Stomach (tissue), 19 donors: ENCODE measurements around the gene HPCAL4. TPM values are rescaled to one million over a fixed set of nuclear protein-coding genes. Genes with fewer than 3 reads are reported as not detected.
A peak's percentile ranks its signal among the peaks of the same experiment; 100 is the strongest.

Source experiments
- DNase-seq, 2 donors: peaks; one replicate each; pipeline versions ENCODE4 v3.0.0 to v3.0.0-alpha.2; 2013 to 2019
- H3K27ac ChIP-seq, 5 donors: fragments of 200-600 bp in 4 of 5; sonication (generic) in 4 of 5; one replicate each; pipeline ENCODE4 v1.5.1; 2013 to 2019; ENCODE audit warnings: mild to moderate bottlenecking in 1 of 5, moderate library complexity in 1 of 5
- H3K27me3 ChIP-seq, 3 donors: fragments of 200-600 bp; sonication (generic); one replicate each; pipeline ENCODE4 v1.5.1; 2017 to 2019; ENCODE audit warnings: mixed run types in 1 of 3
- H3K36me3 ChIP-seq, 4 donors: fragments of 200-600 bp; sonication (generic); 1 replicate in 3 of 4; 2 replicates in 1 of 4; pipeline ENCODE4 v1.5.1; 2016 to 2019
- H3K4me1 ChIP-seq, 4 donors: fragments of 200-600 bp; sonication (generic); one replicate each; pipeline ENCODE4 v1.5.1; 2016 to 2019
- H3K4me3 ChIP-seq, 4 donors: fragments of 200-600 bp; sonication (generic) in 3 of 4; one replicate each; pipeline ENCODE4 v1.5.1; 2016 to 2019; ENCODE audit warnings: mild to moderate bottlenecking in 1 of 4
- H3K9me3 ChIP-seq, 4 donors: fragments of 200-600 bp; sonication (generic); one replicate each; pipeline ENCODE4 v1.5.1; 2016 to 2019
- EP300 ChIP-seq: sonication (generic); formaldehyde crosslinking; IDR thresholded peaks from one replicate; pipeline ENCODE4 v1.6.1; 2017; ENCODE audit warnings: antibody characterized with exemption
- POLR2A ChIP-seq, 4 donors: fragments of 450-650 bp; IDR thresholded peaks; one replicate each; pipeline ENCODE4 v1.6.1; 2016; ENCODE audit warnings: antibody characterized with exemption in 4 of 4, control low read depth in 2 of 4, mild to moderate bottlenecking in 1 of 4, moderate library complexity in 1 of 4
- POLR2AphosphoS5 ChIP-seq, 3 donors: sonication (generic); formaldehyde crosslinking; IDR thresholded peaks; one replicate each; pipeline ENCODE4 v1.6.1; 2016; ENCODE audit warnings: antibody characterized with exemption in 3 of 3
- WGBS, 5 donors: extraction: QIAGEN DNeasy Blood & Tissue Kit in 3 of 5; methylation state at CpG; one replicate each; pipeline versions ENCODE4 v1.1.5 to v1.1.7; 2013 to 2018; 5-methylcytosine and 5-hydroxymethylcytosine counted together
- intact Hi-C: fragments of 100-400 bp; cut with DNase I; formaldehyde crosslinking; loops from one replicate; pipeline ENCODE4 v1.15.1; 2023; ENCODE audit warnings: low total_unique reads
- long read RNA-seq, 10 donors: transcript quantifications; one replicate each; lab custom pipeline, GENCODE V29; 2026
- polyA plus RNA-seq, 3 donors: library from polyadenylated mRNA; stranded (reverse); fragments of 200-250 nt; gene quantifications; one replicate each; pipeline ENCODE4 v1.2.3, GENCODE V29; 2013
- total RNA-seq, 5 donors: library from RNA; depleted of rRNA; stranded (reverse); fragments of >200 nt; gene quantifications; one replicate each; pipeline versions ENCODE4 v1.1.0 to v1.2.3, GENCODE V29; 2014 to 2016
- TF ChIP-seq, protein P1 (sequence below), 7 experiments: fragments of 450-650 bp in 4 of 7; fragments of 200-600 bp in 3 of 7; sonication (generic) in 3 of 7; IDR thresholded peaks; one replicate each; pipeline ENCODE4 v1.5.1; 2016 to 2019; ENCODE audit warnings: antibody characterized with exemption in 7 of 7, control low read depth in 2 of 7, mild to moderate bottlenecking in 1 of 7
- donor health status: healthy with polysubstance abuse.
- donor health status: Bipolar disorder and iron deficiency.
- donor health status: healthy.

The HPCAL4 gene
- total RNA-seq (1 to 10 TPM in 1 of 5 donors, under 1 TPM in 1, not detected in 3; 0.14 to 1.5 TPM), polyA plus RNA-seq (under 1 TPM; 0.06 to 0.15 (median 0.15) TPM)
- long read RNA-seq, donor 1, full-length matches to known transcripts = 1 of 1 reads
- long read RNA-seq, donor 1, partial matches to known transcripts = 0 of 1 reads
- long read RNA-seq, donor 1, other reads (novel, unspliced or antisense) = 0 of 1 reads
- long read RNA-seq, donor 2, full-length matches to known transcripts = 1 of 1 reads
- long read RNA-seq, donor 2, partial matches to known transcripts = 0 of 1 reads
- long read RNA-seq, donor 2, other reads (novel, unspliced or antisense) = 0 of 1 reads
- long read RNA-seq, donor 3, full-length matches to known transcripts = 1 of 1 reads
- long read RNA-seq, donor 3, partial matches to known transcripts = 0 of 1 reads
- long read RNA-seq, donor 3, other reads (novel, unspliced or antisense) = 0 of 1 reads
- long read RNA-seq, donor 4 = 0 reads
- long read RNA-seq, donor 5 = 0 reads
- long read RNA-seq, donor 6 = 0 reads
- long read RNA-seq, donor 7, full-length matches to known transcripts = 2 of 2 reads
- long read RNA-seq, donor 7, partial matches to known transcripts = 0 of 2 reads
- long read RNA-seq, donor 7, other reads (novel, unspliced or antisense) = 0 of 2 reads
- long read RNA-seq, donor 8 = 0 reads
- long read RNA-seq, donor 9, full-length matches to known transcripts = 1 of 1 reads
- long read RNA-seq, donor 9, partial matches to known transcripts = 0 of 1 reads
- long read RNA-seq, donor 9, other reads (novel, unspliced or antisense) = 0 of 1 reads
- long read RNA-seq, donor 10 = 0 reads

DNA sequence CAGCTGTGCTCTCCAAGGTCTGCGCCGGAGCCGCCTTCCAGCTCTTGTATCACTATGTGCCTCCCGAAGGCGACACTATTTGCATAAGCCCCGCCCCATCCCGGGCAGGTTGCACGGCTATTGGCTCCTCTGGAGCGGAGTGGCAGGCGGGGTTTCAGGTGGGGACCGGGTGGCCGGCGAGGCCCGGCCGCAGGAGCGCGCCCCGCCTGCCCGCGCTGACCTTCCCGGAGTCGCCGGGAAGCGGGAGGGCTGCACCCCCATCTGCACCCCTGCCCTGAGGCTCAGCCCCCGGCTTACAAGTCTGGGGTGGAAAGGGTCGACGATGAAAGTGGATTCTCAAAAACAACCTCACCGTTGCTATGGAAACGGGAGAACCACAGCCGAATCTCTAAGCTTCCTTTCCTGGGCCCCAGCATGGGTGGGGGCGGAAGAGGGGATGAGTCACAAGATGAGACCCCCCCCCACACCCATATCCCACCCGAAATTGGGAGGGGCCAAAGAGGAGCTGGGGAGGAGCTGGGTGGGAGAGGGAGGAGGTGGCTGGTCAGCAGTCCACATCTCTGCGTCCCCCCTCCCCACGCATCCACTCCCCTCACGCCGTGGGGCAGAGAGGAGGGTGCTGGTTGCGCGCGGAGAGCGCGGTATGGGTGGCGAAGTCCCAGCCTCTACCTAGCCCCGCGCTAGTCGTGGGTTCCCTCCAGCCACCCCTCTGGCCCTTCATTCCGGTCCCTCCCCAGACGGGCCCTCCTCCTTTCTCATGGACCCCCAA lies at the start of gene HPCAL4:
TSS of gene HPCAL4 (minus strand) at position 51 of the 769 bp plus-strand sequence. CDS start 6,830 bp downstream, outside the sequence.
- WGBS, 5 donors = 1 to 10% (median 3%) methylated on average over 23 to 47 of the region's 47 CpGs
- intact Hi-C loops = no loop called here
- Histone ChIP-seq H3K4me1 (peaks cover 18 to 24% (median 21%) of the 10 kb centered on the region in 4 donors), H3K27me3 (peaks cover 0 to 86% (median 55%) of the 10 kb centered on the region in 3 donors), H3K9me3 (no peaks in the 10 kb centered on the region), H3K27ac (peak within 1 kb of the TSS in 2 of 5 donors; percentile 26 to 33), H3K4me3 (peak within 1 kb of the TSS; percentile 39 to 54 (median 46)), H3K36me3 (no peaks in the 10 kb centered on the region)
- peak in 1 of 3 donors; percentile 46 for TF ChIP-seq POLR2AphosphoS5 (IDR thresholded peaks at IDR 0.05)
- TF ChIP-seq EP300 = no peak
- TF ChIP-seq POLR2A (IDR thresholded peaks at IDR 0.05) = no peak
- TF ChIP-seq, protein P1, sequence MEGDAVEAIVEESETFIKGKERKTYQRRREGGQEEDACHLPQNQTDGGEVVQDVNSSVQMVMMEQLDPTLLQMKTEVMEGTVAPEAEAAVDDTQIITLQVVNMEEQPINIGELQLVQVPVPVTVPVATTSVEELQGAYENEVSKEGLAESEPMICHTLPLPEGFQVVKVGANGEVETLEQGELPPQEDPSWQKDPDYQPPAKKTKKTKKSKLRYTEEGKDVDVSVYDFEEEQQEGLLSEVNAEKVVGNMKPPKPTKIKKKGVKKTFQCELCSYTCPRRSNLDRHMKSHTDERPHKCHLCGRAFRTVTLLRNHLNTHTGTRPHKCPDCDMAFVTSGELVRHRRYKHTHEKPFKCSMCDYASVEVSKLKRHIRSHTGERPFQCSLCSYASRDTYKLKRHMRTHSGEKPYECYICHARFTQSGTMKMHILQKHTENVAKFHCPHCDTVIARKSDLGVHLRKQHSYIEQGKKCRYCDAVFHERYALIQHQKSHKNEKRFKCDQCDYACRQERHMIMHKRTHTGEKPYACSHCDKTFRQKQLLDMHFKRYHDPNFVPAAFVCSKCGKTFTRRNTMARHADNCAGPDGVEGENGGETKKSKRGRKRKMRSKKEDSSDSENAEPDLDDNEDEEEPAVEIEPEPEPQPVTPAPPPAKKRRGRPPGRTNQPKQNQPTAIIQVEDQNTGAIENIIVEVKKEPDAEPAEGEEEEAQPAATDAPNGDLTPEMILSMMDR (IDR thresholded peaks at IDR 0.05) = no peak
- peak; percentile 96 for DNase-seq

DNA sequence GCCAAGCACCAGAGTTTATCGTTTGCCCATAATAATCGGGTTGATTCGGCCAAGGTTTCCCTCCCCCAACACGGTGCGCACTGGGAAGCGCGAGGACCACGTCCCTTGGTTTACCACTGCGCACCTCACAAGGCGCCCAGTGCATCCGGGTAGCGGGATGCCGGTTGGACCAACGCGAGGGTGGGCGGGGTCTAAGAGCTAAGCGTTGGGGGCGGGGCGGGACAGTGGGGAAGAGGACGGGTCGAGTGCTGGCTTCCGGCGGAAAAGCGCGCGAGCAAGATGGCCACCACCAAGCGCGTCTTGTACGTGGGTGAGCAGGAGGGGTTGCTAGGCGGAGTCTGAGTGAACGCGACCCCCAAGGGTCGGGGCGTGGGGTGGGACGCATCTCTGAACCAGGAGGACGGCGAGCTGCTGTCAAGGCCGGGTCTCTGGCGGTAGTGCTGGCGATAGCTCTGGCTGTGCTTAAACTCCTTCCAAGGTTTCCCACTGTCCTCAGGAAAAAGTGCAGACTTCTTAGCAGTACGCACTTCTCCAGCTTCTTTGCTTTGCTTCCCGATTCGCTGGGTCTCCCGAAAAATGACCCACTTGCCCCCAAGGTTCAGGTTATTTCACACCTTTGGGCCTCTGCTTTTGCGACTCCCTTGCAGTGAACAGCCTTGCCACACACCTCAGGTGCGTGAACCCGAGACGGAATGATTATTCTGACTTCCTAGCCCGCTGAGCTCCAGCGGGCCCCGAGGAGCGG lies 47.6 kb upstream of the HPCAL4 start, which contains the start of gene PPIE:
TSS of gene PPIE (plus strand) at position 261 of the 745 bp plus-strand sequence. CDS start at position 280, 19 bp downstream.
- 0 to 2% (median 1%) methylated on average over 26 to 52 of the region's 52 CpGs for WGBS, 5 donors
- intact Hi-C loops = no loop called here

DNA sequence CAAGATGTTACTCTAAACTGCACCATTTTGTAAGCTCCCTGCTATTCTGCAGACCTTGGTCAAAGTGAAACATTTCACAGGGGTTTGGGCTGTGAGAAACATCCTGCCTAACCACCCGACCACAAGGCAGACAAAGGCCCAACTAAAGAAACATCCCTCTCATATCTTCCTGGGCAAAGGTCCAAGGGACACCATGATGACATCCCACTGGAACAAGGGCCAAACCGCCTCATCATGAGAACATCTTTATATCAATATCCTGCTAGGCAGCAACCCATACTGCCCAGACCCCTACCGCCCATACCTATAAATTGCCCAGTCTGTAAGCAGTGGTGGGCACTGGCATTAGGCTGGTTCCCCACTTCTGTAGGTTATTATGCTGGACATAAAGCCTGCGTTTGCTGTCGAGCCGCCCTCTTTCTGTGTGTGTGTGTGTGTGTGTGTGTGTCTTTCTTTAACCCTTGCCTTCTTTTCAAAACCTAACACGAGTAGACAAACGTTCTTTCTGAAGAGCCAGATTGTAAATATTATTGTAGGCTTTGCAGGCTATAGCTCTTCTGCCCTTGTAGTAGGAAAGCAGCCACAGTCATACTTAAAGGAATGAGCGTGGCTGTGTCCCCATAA lies 46.4 kb upstream of the HPCAL4 start:
- Histone ChIP-seq H3K27ac (no peak overlapping the region), H3K27me3 (peaks cover 0 to 39% (median 3%) of the 10 kb centered on the region in 3 donors), H3K4me1 (peaks cover 7 to 32% (median 22%) of the 10 kb centered on the region in 4 donors), H3K9me3 (no peaks in the 10 kb centered on the region), H3K4me3 (no peak overlapping the region), H3K36me3 (peaks cover 19 to 28% (median 27%) of the 10 kb centered on the region in 4 donors)
- WGBS, 5 donors = 75 to 78% (median 77%) methylated on average over 9 of the region's 9 CpGs
- TF ChIP-seq EP300 (no peak), POLR2A (IDR thresholded peaks at IDR 0.05) (no peak), POLR2AphosphoS5 (IDR thresholded peaks at IDR 0.05) (no peak)
- TF ChIP-seq, protein P1 (IDR thresholded peaks at IDR 0.05) = no peak
- peak in 1 of 2 donors; percentile 29 for DNase-seq
- intact Hi-C loops = no loop called here

More for the DNA sequence above, 47.6 kb upstream of the HPCAL4 start, which contains the start of gene PPIE:
- peak within 1 kb of the TSS; percentile 66 to 84 (median 81) for H3K27ac ChIP-seq
- peaks cover 7 to 32% (median 22%) of the 10 kb centered on the region in 4 donors for H3K4me1 ChIP-seq
- H3K9me3 ChIP-seq = no peaks in the 10 kb centered on the region
- DNase-seq = peak; percentile 94 to 97
- peak within 1 kb of the TSS; percentile 65 to 86 (median 80) for H3K4me3 ChIP-seq
- TF ChIP-seq, protein P1 (IDR thresholded peaks at IDR 0.05) = no peak
- TF ChIP-seq POLR2AphosphoS5 (IDR thresholded peaks at IDR 0.05) = peak in 2 of 3 donors; percentile 54 to 74
- H3K36me3 ChIP-seq = peaks cover 29 to 39% (median 38%) of the 10 kb centered on the region in 4 donors
- peaks cover 0 to 27% (median 0%) of the 10 kb centered on the region in 3 donors for H3K27me3 ChIP-seq
